Activated naive CD4-positive, alpha-beta T cell treated with anti-CD3 and anti-CD28 coated beads, Interleukin-2, amount 10 ng/mL, durations not matched to agents 7 days and 5 days (primary cell): ENCODE measurements around the gene IQSEC1.
A peak's percentile ranks its signal among the peaks of the same experiment; 100 is the strongest.

ENCODE experiments used
- CTCF ChIA-PET: fragments of 350-600 bp; sonication (Branson Sonifier 250); formaldehyde crosslinking; loops from one replicate; lab custom pipeline; 2021; ENCODE audit warnings: antibody characterized with exemption; lab: Charles Lee
- DNase-seq: peaks from one replicate; pipeline ENCODE4 v3.0.0-alpha.2; 2020
- H3K27ac Mint-ChIP-seq: one replicate; pipeline ENCODE4 v1.8.0; 2021; ENCODE audit warnings: mild to moderate bottlenecking, moderate library complexity, mixed read lengths
- H3K27me3 Mint-ChIP-seq: one replicate; pipeline ENCODE4 v1.8.0; 2021; ENCODE audit warnings: mild to moderate bottlenecking, mixed read lengths
- H3K36me3 Mint-ChIP-seq: one replicate; pipeline ENCODE4 v1.8.0; 2021; ENCODE audit warnings: mixed read lengths
- H3K4me1 Mint-ChIP-seq: one replicate; pipeline ENCODE4 v1.8.0; 2021; ENCODE audit warnings: mixed read lengths
- H3K4me3 Mint-ChIP-seq: one replicate; pipeline ENCODE4 v1.8.0; 2021; ENCODE audit warnings: mild to moderate bottlenecking, moderate library complexity, mixed read lengths
- H3K9me3 Mint-ChIP-seq: one replicate; pipeline ENCODE4 v1.8.0; 2021; ENCODE audit warnings: mixed read lengths

Gene IQSEC1

DNA sequence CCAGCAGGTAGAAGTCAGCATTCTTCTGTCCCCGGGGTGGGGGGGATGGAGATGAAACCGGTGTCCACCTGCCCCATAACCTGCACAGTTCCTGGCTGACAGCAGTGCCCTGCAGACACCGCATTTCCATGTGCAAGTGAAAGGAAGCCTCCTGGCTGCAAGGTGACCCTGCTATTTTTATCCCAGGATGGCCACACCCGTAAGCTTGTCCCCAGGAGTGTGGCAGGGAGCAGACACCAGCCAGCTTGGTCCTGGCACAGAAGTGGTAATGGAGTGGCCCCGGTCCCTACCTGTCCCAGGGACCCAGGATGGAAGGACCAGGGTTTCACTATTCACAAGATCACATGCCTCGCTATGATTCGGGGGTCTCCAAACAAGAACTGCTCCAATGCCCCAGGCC is 146.6 kb downstream of the IQSEC1 start:
- CTCF ChIA-PET = no interaction called here
- Mint-ChIP-seq H3K4me3 (no peak overlapping the region), H3K4me1 (peaks cover 7% of the 10 kb centered on the region), H3K9me3 (no peaks in the 10 kb centered on the region), H3K36me3 (peaks cover 24% of the 10 kb centered on the region), H3K27ac (peak overlapping the region; percentile 68), H3K27me3 (no peaks in the 10 kb centered on the region)
- DNase-seq = no peak

DNA sequence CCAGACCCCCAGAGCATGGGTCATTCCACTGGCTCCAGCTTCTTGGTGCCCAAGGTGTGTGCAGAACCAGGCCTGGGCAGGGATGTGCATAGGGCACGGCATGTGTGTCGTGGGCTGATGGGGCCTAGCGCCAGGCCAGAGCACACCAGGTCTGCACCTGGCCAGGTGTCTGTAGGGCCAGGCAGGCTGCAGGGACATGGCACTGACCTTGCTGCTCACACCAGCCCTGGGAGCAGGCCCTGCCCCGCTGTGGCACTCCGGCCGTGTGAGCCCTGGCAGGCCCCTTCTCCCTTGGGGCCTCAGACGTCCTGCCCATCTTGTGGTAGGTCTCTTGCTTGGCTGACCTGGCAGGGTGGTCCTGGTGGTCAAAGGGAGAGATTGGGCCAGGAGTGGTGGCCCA is 147.6 kb downstream of the IQSEC1 start:
- H3K4me1 Mint-ChIP-seq = peaks cover 7% of the 10 kb centered on the region
- H3K9me3 Mint-ChIP-seq = no peaks in the 10 kb centered on the region
- no peak for DNase-seq
- peaks cover 30% of the 10 kb centered on the region for H3K36me3 Mint-ChIP-seq
- H3K4me3 Mint-ChIP-seq = no peak overlapping the region
- H3K27me3 Mint-ChIP-seq = no peaks in the 10 kb centered on the region
- CTCF ChIA-PET = no interaction called here
- no peak overlapping the region for H3K27ac Mint-ChIP-seq

DNA sequence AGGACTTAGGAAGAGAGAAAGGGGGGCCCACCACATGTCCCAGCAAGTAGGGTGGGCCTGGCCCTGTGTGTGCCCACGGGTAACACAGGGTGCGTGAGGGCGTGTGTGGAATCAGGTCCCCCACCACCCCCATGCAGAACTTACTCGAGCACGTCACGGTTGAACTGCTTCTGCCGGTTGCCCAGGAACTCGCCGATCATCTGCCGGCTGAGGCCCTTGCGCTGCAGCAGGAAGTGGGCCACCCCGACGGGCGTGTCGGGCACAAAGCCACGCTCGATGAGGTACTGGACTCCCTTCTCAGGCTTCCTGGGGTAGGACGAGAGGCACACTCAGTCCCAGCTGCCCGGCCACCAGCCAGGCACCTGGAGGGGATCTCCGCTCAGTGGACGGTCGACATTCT is 148.8 kb downstream of the IQSEC1 start:
- H3K9me3 Mint-ChIP-seq = no peaks in the 10 kb centered on the region
- H3K27ac Mint-ChIP-seq = no peak overlapping the region
- H3K27me3 Mint-ChIP-seq = no peaks in the 10 kb centered on the region
- peaks cover 4% of the 10 kb centered on the region for H3K4me1 Mint-ChIP-seq
- H3K36me3 Mint-ChIP-seq = peaks cover 30% of the 10 kb centered on the region
- no peak overlapping the region for H3K4me3 Mint-ChIP-seq
- no peak for DNase-seq
- CTCF ChIA-PET = no interaction called here

DNA sequence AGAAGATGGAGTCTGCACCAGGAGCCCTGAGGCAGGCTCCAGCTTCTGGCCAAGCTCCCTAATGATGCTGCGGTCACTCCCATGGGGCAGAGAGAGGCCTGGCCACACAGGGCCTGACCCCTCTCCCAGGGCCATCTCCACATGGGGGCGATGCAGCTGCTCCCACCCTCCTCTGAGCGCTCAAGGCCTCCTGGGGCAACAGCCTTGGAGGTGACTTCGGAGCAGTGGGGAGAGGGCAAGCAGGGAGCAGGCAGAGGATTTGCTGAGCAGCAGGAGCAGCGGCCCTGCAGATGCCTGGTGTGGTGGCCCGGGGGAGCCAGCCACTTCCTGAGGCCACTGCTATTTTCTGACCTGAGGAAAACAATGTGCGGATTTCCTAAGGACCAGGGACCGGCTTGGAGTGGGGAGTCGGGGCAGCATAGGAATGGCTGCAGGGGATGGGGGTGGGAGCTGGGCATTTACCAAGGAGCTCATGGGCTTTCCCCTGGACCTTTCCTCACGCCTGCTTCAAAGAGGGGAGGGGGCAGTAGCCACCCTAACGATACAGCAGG is 150.3 kb downstream of the IQSEC1 start:
- peaks cover 30% of the 10 kb centered on the region for H3K36me3 Mint-ChIP-seq

DNA sequence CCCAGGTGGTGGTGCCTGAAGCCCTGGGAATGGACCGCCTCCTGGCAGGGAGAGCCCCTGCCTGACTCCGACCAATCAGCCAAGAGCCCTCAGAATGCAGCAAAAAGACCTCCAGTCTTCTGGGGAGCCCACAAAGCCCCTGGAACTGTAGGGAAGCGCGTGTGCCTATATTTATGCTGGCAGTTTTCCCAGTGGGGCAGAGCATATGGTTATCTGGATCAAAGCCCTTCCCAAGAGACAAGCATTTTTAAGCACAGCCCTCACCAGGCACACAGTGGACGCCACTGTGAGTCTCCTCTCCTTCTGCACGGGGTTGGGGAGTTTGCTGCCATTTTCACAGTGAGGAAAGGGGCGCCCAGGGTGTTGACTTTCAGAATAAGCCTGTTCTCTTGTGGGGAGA is 150.9 kb downstream of the IQSEC1 start:
- H3K4me1 Mint-ChIP-seq = peaks cover 7% of the 10 kb centered on the region
- no peak for DNase-seq
- H3K36me3 Mint-ChIP-seq = peaks cover 30% of the 10 kb centered on the region
- H3K4me3 Mint-ChIP-seq = no peak overlapping the region
- CTCF ChIA-PET = no interaction called here
- no peak overlapping the region for H3K27ac Mint-ChIP-seq
- H3K9me3 Mint-ChIP-seq = no peaks in the 10 kb centered on the region
- no peaks in the 10 kb centered on the region for H3K27me3 Mint-ChIP-seq

More for the DNA sequence above, 150.3 kb downstream of the IQSEC1 start:
- H3K27me3 Mint-ChIP-seq = no peaks in the 10 kb centered on the region
- no peaks in the 10 kb centered on the region for H3K9me3 Mint-ChIP-seq
- H3K4me1 Mint-ChIP-seq = peaks cover 4% of the 10 kb centered on the region
- no peak overlapping the region for H3K4me3 Mint-ChIP-seq
- DNase-seq = no peak
- no peak overlapping the region for H3K27ac Mint-ChIP-seq
- CTCF ChIA-PET = no interaction called here

DNA sequence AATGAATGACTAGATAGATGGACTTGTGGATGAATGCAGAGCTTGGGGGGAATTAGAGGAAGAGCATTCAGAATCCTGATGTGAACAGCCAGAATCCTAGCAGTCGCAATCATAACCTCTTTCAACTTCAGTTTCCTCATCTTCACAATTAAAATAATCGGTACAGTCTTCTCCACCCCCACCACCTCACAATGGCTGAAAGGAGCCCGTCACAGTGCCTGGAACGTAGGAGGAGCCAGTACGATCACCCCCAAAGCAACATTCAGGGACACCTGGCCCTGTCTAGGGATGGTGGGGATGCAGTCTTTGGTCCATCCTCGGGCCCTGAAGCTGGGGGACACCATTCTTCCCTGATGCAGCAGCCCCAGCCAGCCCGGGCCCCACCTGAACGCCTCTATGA is 151.5 kb downstream of the IQSEC1 start:
- Mint-ChIP-seq H3K4me1 (peaks cover 13% of the 10 kb centered on the region), H3K27ac (no peak overlapping the region), H3K36me3 (peaks cover 33% of the 10 kb centered on the region), H3K4me3 (no peak overlapping the region), H3K9me3 (no peaks in the 10 kb centered on the region), H3K27me3 (no peaks in the 10 kb centered on the region)
- CTCF ChIA-PET = interaction anchor here (1.3 kb wide), 1 partner anchor 14 kb away, joined by 3 read pairs; no protein-coding TSS in a partner anchor
- no peak for DNase-seq

DNA sequence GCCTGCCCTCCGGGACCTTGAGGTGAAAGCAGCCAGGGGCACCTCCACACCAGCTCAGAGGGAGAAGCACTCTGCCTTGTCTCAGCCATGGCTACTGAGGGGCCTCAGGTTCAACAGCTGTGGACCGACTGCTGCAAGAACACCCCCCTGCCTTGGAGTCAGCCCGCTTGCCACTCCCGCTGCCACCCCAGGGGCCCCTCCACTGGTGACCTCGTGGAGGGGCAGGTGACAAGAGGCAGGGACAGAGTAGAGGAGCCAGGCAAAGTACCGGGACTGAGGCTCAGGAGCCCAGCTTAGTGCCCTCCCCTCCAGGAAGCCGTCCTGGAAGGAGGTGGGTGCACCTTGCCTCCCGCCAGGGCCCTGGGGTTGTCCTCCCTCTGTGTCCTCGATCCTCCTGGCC is 152.3 kb downstream of the IQSEC1 start:
- no peaks in the 10 kb centered on the region for H3K27me3 Mint-ChIP-seq
- CTCF ChIA-PET = interaction anchor here (1.3 to 1.6 kb wide), 2 partner anchors 15 to 63 kb away, joined by 3 to 4 read pairs; no protein-coding TSS in a partner anchor
- no peak overlapping the region for H3K4me3 Mint-ChIP-seq
- no peak for DNase-seq
- peaks cover 34% of the 10 kb centered on the region for H3K36me3 Mint-ChIP-seq
- no peak overlapping the region for H3K27ac Mint-ChIP-seq
- no peaks in the 10 kb centered on the region for H3K9me3 Mint-ChIP-seq
- H3K4me1 Mint-ChIP-seq = peaks cover 20% of the 10 kb centered on the region

DNA sequence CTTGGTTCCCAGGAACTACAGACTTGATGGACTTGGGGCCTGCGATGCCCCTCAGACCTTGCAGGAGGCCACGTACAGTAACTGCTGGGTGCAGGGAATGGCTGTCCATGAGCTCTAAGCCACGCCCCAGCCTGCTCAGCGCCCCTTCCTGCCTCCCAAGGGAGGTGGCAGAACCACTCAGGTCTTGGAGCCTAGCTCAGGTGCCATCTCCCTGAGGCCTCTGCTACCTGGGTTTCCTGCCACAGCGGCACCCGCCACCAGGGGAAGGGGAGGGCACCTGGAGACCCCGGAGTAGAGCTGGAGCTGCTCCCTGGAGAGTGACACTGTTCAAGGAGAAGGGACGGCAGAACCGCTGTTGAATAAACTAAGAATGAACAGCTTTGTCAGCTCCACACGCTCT is 154.0 kb downstream of the IQSEC1 start:
- CTCF ChIA-PET = interaction anchor here (0.9 kb wide), 1 partner anchor 33 kb away, joined by 3 read pairs; no protein-coding TSS in a partner anchor
- peaks cover 38% of the 10 kb centered on the region for H3K36me3 Mint-ChIP-seq
- peaks cover 32% of the 10 kb centered on the region for H3K4me1 Mint-ChIP-seq

DNA sequence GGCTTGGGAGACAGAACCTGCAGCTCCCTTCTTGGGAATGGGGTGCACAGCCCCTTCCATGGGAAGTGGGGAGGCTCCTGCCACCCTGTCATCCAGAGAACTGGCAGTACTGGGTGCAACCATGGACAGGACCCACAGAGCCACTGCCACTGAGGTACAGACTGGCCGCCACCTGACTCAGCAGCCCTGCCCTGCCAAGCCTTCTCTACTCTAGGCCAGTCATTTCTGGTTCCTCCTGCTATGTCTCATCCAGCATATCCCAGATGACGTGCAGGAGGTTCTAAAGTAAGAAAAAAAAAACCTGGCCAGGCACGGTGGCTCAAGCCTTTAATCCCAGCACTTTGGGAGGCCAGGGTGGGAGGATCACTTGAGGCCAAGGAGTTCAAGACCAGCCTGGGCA is 155.0 kb downstream of the IQSEC1 start:
- no peaks in the 10 kb centered on the region for H3K9me3 Mint-ChIP-seq
- H3K27ac Mint-ChIP-seq = no peak overlapping the region
- H3K27me3 Mint-ChIP-seq = no peaks in the 10 kb centered on the region
- H3K4me3 Mint-ChIP-seq = no peak overlapping the region
- no peak for DNase-seq
- H3K36me3 Mint-ChIP-seq = peaks cover 42% of the 10 kb centered on the region
- CTCF ChIA-PET = interaction anchor here (0.9 kb wide), 1 partner anchor 732 kb away, joined by 3 read pairs; no protein-coding TSS in a partner anchor
- peaks cover 33% of the 10 kb centered on the region for H3K4me1 Mint-ChIP-seq

More for the DNA sequence above, 154.0 kb downstream of the IQSEC1 start:
- Mint-ChIP-seq H3K4me3 (no peak overlapping the region), H3K27ac (no peak overlapping the region), H3K9me3 (no peaks in the 10 kb centered on the region), H3K27me3 (no peaks in the 10 kb centered on the region)
- no peak for DNase-seq

DNA sequence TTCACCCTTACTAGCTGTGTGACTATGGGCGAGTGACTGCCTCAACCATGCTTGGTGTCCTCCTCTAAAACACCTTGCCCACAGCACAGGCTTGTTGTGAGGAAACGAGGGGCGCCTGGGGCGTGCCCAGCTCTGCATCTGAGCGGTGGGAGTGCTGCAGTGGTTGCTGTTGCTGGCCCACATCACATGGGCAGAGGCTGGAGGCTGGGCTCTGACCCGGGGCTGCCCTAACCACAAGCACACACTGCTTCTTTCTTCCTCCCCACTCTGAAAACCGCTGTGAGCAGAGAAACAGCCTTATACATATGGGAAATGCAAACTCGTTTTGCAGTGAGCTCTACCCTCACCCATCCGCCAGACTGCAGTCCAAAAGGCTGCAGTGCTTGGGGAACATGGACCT is 157.1 kb downstream of the IQSEC1 start:
- H3K4me3 Mint-ChIP-seq = no peak overlapping the region
- no peaks in the 10 kb centered on the region for H3K27me3 Mint-ChIP-seq
- peaks cover 38% of the 10 kb centered on the region for H3K36me3 Mint-ChIP-seq
- peak; percentile 60 for DNase-seq
- H3K27ac Mint-ChIP-seq = peak overlapping the region; percentile 74
- H3K4me1 Mint-ChIP-seq = peaks cover 33% of the 10 kb centered on the region
- no peaks in the 10 kb centered on the region for H3K9me3 Mint-ChIP-seq
- CTCF ChIA-PET = interaction anchor here (1.4 kb wide), 1 partner anchor 67 kb away, joined by 5 read pairs; no protein-coding TSS in a partner anchor

DNA sequence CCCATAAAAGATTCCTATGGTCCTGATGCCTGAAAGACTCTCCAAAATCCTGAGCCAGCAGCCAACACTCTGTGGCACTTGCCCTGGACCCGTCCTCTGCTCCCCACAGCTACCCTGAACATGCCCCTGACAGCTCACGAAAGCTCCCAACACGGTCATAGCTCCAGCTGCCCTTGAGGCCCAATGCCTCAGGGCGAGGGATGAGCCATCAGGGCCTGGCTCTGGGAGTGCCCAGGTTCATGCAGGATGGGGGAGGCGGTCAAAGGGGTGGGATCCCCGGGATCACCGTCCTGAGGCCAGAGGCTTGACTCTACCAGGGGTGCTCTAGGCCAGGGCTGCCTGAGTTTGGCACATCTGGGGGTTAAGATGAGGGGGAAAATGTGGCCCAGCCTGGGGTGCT is 159.1 kb downstream of the IQSEC1 start:
- H3K36me3 Mint-ChIP-seq = peaks cover 43% of the 10 kb centered on the region

DNA sequence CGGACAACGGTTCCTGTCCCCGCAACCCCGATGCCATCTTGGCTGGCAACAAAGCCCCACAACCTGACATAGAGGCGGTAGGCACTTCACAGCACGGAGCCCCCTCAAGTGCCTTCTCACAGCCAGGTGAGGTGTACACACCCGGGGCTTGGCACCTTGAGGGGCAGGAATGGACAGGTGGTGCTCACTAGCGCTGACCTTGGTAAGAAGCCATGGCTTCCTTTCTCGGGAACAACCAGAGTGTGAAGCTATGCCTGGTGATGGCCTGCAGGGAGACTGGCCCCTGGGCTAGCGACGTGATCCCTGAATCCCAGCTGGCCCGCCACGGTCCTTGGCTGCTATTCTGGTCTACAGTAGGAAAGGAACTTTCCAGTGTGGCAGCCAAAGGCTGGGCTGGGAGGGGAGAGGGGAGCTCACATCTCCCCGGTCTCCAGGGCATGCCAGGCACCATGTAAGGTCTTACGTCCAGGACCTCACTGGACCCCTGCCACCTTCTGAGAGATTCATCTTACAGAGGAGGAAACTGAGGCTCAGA is 161.3 kb downstream of the IQSEC1 start:
- DNase-seq = no peak
- Mint-ChIP-seq H3K27me3 (no peaks in the 10 kb centered on the region), H3K4me3 (no peak overlapping the region), H3K27ac (no peak overlapping the region), H3K9me3 (no peaks in the 10 kb centered on the region), H3K36me3 (peaks cover 48% of the 10 kb centered on the region), H3K4me1 (peaks cover 26% of the 10 kb centered on the region)
- CTCF ChIA-PET = interaction anchor here (1.2 kb wide), 1 partner anchor 20 kb away, joined by 4 read pairs; no protein-coding TSS in a partner anchor

More for the DNA sequence above, 159.1 kb downstream of the IQSEC1 start:
- no peak overlapping the region for H3K27ac Mint-ChIP-seq
- no peak for DNase-seq
- H3K27me3 Mint-ChIP-seq = no peaks in the 10 kb centered on the region
- H3K4me3 Mint-ChIP-seq = no peak overlapping the region
- CTCF ChIA-PET = no interaction called here
- H3K4me1 Mint-ChIP-seq = peaks cover 33% of the 10 kb centered on the region
- H3K9me3 Mint-ChIP-seq = no peaks in the 10 kb centered on the region

DNA sequence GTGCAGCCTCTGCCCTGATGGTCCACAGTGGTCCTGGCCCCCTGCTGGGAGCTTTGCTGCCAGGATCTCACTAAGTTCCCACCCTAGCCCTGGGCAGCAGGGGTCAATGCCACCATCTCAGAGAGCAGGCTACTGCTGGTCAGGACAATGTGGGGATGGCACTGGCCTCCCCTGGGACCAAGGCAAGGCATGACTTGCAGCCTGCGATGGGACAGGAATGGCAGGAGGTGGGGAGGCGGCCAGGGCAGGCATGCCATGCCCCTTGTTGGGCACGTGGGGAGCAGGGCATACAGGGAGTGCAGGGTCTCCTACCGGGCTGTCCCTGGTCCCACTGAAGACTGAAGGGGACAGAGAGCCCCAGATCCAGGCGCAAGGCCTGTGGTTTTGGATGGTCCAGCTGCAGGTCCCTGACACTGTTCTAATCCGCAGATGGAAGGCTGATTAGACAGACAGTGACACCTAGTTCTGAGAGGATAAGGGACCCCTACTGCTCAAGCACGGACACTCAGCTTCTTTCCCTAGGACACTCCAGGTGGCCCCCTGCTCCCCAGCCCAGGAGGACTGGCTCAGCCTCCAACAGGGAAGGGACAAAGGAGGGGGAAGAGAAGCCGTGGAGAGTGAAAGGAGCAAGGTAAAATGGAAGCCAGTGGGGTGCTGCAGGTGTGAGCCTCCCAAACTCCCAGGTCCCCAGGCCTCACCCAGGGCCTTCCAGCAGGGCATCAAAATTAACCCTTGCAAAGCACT is 162.7 kb downstream of the IQSEC1 start:
- Mint-ChIP-seq H3K27me3 (no peaks in the 10 kb centered on the region), H3K36me3 (peaks cover 44% of the 10 kb centered on the region), H3K9me3 (no peaks in the 10 kb centered on the region), H3K27ac (no peak overlapping the region), H3K4me3 (no peak overlapping the region), H3K4me1 (peaks cover 12% of the 10 kb centered on the region)
- no peak for DNase-seq
- CTCF ChIA-PET = interaction anchor here (0.8 kb wide), 1 partner anchor 18 kb away, joined by 3 read pairs; no protein-coding TSS in a partner anchor

DNA sequence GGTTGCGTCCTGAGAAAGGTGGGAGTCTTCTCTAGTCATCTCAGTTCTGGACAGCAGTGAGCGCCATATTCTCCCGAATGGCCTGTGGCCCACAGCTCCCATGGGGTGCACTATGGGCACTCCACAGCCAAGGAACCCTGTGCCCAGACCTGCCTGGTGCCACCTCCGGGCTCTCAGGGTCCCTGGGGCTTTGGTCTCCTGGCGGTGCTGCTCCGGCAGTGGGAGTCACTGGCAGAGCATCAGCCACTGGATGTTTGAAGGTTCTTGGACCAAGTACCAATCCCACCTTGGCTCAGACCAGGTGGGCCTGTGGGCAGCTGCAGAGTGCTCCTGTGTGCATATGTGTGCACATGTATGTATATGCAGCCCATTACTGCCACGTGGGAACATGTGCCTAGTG is 163.5 kb downstream of the IQSEC1 start:
- no peak for DNase-seq
- H3K4me1 Mint-ChIP-seq = peaks cover 5% of the 10 kb centered on the region
- peaks cover 41% of the 10 kb centered on the region for H3K36me3 Mint-ChIP-seq
- H3K27ac Mint-ChIP-seq = no peak overlapping the region
- CTCF ChIA-PET = interaction anchor here (0.5 kb wide), 1 partner anchor 189 kb away, joined by 3 read pairs; no protein-coding TSS in a partner anchor
- no peaks in the 10 kb centered on the region for H3K9me3 Mint-ChIP-seq
- no peaks in the 10 kb centered on the region for H3K27me3 Mint-ChIP-seq
- H3K4me3 Mint-ChIP-seq = no peak overlapping the region
